ENCODE data around the gene CNIH3.

CNIH3 gene

DNA sequence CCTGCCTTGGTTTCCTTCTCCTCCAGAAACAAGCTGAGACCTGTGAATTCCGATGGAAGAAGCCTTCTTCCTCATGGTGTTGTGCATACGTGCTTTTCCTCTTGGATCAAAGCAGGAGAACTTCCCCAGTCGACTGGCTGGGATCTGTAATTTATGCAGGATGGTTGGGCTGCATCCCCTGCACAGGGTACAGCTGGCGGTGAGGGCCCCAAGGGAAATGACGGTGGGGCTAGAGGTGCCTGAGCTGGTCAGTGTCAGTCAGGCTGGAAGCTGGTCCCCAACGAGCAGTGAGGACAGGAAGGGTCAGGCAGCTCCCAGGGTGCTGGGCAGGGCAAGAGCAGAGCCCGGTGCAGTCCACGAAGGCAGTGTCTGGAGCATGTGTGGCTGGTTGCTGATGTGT lies 106.7 kb downstream of the CNIH3 start:
- DNase-seq (ENCODE audit: low spot score): no peak

DNA sequence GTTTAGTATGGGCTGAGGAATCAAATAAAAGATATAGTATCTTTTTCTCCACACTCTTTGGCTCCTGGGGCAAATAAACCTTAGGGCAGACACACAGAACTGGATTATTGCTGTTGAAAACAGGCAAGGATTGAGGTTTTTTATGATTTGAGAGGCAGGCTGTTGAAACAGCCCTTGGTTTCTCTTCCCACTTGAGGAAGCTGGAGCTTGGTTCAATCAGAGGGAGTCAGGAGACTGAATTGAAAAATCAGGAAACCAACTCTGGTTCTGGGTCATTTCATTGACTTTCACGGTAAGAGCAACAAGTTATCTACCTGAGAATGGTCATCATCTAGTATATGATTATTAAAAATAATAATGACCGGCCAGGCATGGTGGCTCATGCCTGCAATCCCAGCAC lies 108.4 kb downstream of the CNIH3 start:
- no peak for DNase-seq (ENCODE audit: low spot score)

DNA sequence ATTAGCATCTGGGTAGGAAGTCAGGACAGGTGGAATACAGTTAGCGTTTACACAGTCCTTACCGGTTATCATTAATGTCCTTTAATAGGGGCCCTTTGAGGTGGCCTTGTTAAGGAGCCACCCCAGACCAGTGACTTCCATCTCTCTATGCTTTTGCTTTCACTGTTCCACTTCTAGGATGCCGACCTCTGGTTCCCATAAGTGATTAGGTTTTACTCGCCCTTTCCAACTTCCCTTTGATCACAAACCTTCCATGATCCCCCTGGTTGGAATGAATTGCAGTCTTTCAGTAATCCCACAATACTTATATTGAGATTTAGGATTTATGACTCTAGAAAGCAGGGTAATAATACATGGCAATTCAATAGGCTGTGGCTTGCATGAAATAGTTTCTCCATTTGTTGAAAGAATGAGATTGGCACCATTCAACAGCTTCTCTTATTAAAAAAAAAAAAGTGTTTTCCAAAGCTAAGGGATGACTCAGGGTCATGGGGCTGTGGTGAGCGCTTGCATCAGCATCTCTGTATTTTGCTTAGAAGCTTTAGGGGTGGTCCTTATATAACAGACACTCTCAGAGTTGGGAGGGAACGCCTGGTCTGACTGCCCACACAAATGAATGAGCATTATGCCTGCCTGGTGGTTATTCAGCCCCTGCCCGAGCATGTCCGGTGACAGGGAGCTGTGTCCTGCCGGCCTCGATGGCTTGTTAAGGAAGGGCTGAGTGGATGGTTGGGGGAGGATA lies 110.5 kb downstream of the CNIH3 start:
- DNase-seq (ENCODE audit: low spot score): no peak

DNA sequence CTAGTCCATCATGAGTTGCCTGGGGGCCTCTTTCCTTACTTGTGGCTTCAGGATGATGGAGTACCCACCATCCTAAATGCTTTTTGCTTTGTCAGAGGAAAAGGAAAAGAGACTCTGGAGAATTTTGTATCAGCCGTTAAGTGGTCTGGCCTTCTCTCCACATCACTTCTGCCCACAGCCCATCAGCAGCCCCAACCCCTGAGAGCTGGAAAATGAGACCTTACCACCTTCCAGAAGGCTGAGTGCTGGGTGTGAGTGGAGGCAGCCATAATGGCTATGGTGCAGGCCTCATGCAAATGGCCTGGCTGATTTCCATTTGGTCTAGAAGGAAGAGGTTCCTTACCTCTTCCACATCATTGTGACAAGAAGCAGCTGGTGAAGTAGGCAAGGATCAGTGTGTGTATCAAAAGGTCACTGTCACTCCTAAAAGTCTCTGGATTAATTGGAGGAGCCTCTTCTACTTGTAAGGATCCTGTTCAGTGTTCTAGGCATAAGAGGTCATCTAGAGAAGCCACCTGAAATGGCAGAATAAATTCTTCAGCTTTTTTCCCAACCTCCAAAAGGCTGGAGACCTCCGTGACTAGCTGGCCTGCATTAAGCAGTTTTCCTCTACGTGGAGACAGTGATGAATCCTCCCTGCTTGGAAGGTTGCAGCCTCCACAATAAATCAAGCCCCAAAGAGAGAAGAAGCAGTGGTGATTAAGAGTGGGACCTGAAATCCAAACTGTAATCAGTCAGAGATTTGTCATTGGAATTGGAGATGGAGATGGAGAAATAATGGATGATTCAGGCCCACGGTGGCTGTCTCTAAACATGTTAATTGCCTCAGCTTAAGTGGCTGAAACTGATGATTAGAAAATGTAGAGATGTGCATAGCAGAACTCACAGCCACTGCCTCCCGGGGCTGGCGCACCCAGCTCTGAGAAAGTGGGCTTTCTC lies 111.5 kb downstream of the CNIH3 start:
- no peak for DNase-seq (ENCODE audit: low spot score)

DNA sequence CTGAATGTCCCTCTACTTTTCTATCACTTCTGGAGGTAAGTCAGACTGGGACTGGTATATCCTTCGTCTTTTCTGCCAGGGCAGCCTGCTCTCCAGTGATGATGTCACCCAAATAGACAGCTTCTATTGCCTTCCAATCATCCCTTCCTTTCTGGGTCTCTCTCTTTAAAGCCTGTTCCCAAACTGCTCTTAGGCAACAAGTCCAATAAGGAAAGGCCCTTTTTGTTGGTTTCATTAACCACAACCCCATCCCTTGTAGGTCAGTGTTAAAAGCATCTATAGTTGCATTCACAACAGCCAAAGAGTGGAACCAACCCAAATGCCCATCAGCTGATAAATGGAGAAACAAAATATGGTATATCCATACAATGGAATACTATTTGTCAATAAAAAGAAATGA lies 114.4 kb downstream of the CNIH3 start:
- DNase-seq (ENCODE audit: low spot score): no peak

DNA sequence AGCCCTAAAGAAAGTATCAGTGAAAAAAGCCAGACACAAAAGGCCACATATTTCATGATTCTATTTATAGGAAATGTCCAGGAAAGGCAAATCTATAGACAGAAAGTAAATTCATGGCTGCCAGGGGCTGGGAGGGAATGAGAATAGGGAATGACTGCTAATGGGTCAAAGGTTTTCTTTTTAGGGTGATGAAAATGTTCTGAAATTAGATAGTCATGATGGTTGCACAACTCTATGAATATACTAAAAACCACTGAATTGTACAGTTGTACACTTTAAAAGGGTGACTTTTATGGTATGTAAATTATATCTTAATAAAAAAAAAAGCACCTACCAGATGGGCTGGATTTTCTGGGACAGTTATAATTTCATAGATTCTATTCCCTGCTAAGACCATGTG lies 114.8 kb downstream of the CNIH3 start:
- DNase-seq (ENCODE audit: low spot score): no peak

DNA sequence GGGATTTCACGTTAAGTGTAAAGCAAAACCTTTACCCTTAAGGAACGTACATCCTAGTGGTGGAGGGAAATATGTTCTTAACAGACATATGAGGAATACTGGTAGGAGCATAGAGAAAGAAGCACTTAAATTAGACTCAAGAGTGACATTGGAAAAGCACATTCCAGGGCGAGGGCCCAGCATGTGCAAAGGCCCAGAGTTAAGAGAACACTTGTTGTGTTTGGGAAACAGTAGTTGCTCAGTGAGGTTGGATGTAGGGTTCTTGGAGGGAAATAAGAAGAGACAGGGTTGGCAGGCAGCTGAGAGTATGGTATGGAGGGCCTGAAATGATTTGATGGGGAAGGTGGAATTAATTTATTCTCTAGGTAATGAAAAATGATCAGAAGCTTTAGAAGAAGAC lies 115.5 kb downstream of the CNIH3 start:
- no peak for DNase-seq (ENCODE audit: low spot score)

DNA sequence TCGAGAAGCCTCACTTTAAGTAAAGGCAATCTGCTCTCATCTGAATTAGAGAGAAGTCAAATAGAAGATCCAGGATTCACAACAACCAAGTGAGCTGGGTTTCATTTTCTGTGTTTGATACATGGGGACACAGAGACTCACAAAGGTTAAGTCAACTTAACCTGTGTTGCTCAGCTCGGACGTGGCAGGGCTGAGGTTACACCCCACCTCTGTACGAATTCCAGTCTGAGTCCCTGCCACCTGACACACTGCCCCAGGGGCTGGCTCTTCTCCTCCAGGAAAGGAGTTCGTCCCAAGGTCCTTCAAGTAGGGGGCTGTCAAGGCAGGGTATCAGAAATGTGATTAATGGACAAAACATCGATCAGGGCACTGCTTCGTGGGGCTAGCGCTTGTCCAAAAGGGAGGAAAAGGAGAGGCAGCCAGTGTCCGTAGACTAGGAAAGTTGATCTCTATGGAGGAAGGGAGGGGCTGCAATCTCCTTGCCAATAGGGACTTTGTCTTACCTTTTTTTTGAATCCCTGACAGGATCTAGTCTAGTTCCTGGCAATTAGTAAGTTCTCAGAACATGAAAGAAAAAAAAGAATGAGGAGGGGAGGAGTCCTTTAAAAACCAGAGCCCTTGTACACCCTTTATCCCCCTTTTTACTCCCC lies 116.4 kb downstream of the CNIH3 start:
- DNase-seq (ENCODE audit: low spot score): no peak

DNA sequence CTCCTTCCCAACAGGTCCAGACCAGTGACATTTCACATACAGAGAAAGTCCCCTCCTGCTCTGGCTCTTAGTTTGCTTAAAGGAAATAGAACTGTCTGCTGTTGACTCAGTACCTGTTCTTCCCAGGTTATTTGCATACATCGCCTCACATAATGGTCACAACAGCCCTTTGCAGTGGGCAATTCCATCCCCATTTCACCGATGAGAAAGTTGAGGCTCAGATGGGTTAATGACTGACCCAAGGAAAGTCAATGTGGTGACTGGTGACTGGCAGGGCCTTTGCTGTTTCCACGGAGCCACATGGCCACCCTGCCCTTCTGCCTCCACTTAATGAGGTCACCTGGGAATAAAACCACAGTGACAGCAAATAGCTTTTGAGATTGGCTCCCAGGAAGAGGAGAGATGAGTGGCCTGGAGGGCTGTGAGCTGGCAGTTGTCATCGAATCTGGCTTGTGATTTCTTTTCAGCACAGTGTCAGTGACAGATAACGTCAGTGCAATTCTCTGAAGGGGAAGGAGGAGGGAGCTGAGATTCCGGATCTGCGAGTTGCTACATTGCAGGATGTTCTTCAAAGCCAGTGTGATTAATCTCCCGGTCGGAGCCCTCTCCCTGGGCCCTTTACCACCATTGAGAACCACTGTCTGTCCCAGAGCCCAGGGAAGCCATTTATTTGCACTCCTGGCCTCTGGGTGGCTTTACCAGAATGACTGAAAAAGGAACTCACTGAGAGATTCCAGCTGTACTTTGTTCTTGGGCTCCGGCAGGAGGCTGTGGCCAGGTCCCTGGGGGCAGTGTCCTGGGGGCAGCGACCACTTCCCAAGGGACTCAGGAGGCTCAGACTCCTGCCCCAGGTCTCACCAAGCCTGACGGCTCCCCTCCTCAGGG lies 117.2 kb downstream of the CNIH3 start:
- no peak for DNase-seq (ENCODE audit: low spot score)

DNA sequence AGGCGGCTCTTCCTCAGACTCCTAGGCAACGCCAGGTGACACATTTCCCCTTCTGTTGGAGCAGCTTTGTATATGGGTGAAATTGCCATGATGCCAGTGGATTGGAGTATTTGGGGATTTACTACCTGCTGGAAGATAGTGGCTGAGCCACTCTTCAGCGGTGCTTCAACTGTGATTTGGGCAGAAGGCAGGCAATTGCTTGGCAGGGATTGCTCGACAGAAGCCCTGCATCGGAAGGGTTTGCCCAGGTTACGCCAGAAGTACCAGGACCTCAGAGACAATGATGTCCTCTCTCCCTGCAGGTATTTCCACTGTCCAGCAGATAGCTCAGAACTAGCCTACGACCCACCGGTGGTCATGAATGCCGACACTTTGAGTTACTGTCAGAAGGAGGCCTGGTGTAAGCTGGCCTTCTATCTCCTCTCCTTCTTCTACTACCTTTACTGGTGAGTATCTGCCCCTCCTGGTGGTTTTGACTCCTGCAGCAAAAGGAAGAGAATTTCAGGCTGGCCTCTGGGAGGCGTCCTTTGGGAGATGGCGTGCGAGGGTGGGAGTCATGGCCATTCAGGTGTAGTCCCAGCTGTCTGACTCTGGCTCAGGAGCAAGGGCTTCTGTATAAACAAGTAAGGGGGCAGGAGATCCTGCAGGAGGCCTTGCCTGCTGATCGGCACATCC lies 118.3 kb downstream of the CNIH3 start:
- peak; percentile 20 for DNase-seq (ENCODE audit: low spot score)

DNA sequence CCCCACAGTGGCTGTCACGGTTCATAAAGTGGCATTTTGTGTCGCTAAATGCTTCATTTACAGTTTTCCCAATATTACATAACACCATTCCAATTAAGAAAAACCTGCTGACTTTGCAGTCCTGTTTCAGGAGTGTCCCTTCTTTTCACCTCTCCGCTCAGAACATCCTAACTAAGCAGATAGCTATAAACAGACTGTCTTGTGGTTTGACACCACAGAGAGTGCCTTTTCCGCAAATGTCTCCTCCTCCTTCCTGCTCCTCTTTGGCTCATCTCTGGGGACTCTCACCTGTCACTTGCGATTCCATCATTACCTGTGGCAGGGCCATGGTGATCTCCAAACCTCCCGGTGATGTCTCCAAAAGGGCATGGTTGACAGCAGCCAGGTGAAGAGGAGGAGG lies 119.0 kb downstream of the CNIH3 start:
- no peak for DNase-seq (ENCODE audit: low spot score)

DNA sequence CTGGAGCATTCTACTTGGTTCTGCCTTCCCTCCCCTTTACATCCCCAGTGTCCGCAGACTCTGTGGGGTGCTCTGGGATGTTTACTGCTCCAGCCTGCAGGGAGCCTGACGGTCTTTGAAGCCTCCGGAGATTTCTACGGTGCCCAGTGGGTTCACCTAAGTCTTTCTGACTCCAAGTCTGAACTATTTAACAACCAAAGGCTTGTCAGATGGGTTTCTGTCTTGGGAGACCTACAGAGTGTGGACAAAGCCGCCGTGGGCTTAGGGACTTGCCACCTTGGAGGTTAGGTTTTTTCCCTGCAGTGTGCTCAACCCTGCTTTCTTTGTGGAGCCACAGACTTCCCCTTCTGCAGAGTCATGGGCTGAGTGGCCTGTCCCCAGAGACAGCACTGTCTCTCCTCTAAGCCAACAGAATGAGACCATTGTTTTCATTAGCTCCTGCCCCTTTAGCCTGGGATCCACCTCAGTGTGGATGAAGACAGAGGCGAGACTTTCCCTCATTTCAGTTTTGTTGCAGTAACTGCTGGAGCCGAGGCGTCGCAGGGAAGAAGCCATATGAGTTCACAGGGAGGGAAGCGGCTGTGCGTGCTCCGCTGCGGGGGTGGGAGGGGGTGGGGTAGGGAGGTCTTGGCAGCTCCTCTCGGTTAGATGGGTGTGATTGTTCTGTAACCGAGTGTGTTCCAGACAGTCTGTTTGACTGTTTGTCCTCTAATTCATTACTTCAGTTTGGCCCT lies 120.7 kb downstream of the CNIH3 start:
- DNase-seq (ENCODE audit: low spot score): peak; percentile 18

DNA sequence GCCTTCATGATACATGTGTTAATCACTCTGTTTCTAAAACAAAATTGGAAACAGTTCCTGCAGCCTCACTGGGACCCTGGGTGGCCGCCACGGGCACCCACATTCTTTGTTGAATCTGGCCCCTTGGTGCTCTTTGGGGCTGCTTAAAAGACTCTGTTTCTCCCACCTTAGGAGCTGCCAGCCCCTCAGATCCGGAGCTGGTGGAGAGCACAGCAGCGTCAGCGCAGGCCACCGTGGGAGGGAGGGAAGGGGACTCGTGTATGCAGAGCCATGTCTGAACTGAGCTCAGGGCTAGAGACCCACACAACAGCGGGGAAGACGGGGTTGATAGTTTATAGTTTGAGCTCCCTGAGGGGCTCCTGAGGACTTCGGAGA lies 121.2 kb downstream of the CNIH3 start:
- no peak for DNase-seq (ENCODE audit: low spot score)

DNA sequence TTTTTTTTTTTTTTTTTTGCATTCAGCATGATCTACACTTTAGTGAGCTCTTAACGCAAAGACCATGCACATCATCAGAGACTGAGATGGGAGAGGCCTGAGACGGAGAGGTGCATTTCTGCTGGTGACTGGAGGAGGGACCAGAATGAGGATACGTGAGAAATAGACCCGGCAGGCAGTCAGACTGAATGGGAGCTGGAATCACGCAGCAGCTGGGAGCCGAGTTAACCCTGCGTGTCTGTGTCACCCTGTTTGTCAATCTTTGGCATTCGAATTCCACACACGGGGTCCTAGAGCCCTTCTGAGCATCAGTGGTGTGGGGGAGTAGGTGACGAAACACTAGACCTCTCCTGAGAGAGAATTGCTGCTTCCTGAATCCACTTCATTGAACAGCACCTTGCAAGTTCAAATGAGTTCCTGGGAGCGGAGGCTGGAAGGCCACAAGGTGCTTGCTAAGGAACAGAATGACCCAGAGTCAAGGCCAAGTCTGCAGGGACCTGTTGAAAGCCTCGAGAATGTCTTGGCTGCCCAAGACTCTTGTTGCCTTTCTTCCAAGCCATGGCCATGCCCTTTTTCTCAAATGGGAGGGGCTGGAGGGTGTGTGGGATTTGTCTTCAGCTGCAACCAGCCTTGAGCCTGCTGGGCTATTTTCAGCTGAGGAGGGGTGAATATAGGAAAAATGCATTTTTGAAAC lies 123.3 kb downstream of the CNIH3 start:
- no peak for DNase-seq (ENCODE audit: low spot score)

DNA sequence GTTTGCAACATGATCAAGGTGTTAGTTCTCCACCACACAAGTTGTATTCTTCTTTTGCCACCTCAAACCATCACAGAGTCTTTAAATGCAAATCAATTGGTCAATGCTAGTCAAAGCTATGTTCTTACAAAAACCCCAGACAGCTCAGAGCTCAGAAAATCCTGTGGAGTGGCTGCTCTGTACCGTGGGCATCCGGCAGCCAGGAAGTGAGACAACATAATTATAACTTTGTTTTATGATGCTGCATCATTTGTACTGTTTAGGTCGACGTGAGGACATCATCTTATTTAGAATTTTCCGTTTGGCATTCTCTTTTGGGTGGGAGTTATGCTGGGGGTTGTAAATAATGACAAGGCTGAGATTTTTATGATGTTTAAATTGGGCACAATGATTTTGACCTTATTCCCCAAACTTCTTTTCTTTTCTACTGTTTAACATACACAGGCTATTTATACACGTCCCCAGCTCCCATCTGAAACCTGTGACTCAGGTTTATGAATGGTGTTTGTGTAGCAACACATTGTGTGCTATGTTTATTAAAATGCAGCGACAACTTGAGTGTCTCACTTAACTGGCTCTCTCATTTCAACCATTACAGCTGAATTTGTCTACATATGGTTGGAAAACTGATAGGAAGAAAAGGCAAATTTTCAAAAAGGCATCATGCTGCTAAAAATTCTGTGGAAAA lies 124.0 kb downstream of the CNIH3 start:
- DNase-seq (ENCODE audit: low spot score): no peak

DNA sequence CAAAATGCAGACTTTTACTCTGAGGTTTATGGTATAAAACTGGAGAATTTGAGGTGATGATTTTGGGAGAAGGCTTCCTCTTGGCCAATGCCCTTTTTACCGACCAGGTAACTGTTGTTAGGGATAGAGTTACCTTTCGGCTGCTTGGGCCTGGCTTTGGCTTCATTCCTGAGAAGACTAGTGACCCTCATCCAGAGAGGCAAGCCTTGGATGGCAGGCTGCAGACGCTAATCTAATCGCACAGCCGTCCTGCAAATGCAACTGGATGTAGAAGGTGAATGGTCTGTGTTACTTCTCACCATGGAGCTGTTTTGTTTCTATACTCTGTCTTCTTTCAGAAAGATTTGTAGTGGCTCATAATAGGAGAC lies 124.6 kb downstream of the CNIH3 start:
- DNase-seq (ENCODE audit: low spot score): no peak

DNA sequence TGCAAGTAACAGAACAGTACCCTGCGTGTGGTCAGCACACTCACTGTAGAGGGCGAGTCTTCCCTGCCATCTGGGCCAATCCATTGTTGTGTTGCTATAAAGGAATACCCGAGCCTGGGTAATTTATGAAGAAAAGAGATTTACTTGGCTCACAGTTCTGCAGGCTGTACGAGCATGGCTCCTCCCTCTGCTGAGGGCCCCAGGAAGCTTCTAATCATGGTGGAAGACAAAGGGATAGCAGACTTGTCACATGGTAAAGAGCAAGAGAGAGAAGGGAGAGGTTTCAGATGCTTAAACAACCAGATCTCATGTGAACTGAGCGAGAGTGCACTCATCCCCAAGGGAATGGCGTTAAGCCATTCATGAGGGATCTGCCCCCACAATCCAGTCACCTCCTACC lies 126.2 kb downstream of the CNIH3 start:
- no peak for DNase-seq (ENCODE audit: low spot score)

DNA sequence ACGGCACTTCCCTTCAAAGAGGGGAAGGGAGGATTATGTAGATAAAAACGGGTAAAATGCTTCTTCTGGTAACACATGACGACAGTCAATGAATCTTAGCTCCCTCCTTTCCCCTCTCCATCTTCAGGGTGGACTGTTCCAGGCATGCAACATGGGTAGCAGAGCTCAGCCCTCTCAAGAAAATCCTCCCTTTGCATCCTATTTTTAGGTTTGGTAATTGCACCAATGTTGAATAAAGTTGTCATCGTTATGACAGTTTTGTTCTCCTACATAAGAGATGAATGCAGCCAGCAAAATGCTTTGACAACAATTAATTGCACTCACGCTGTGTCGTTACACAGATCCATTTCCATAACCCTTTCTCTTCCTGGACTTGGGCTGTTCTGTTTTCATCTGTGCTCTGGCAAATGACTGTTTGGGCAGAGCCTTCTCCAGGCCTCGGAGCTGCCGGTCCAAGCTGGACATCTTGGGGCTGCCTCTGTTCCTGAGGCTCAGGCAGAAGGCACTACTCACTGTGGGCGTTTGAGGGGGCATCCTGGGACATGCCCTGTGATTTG lies 127.6 kb downstream of the CNIH3 start:
- no peak for DNase-seq (ENCODE audit: low spot score)

DNA sequence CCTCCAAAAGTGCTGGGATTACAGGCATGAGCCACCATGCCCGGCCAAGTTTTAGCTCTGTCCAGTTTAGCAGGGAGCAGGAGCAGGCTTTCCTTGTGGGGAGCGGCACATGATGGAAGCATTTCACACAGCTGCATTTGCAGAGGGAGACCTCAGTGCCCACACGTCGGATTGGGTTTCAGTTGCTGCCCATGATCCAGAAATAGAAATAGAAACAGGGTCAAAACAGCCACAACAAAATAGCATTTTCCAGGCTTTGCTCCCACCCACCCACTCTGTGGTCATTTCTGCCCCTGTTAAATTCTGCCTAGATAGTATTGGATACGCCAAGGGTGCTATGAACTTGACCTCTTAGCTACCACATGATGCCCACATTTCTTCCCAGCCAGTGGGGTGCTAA lies 128.4 kb downstream of the CNIH3 start:
- no peak for DNase-seq (ENCODE audit: low spot score)

Measured in HuH-7 (cell line).